IMR-90 (cell line): Measurements from ENCODE around the gene PLAAT2.
"Not testable (repeated sequence)": the region's sequence is repeated elsewhere in the genome, so short reads cannot be mapped to it uniquely, and the experiment has no call there.

Source experiments
- BHLHE40 ChIP-seq: fragments of 150-350 bp; IDR thresholded peaks from 2 replicates; pipeline ENCODE4 v1.6.1; 2016; ENCODE audit warnings: mild to moderate bottlenecking, low read depth, low read length
- CEBPB ChIP-seq: IDR thresholded peaks from 2 replicates; pipeline ENCODE4 v1.6.1; 2012; ENCODE audit warnings: low read depth, low read length, improper control_type of control experiment
- CTCF ChIP-seq: conservative IDR thresholded peaks from 2 replicates; pipeline ENCODE4 v1.5.1; 2012; ENCODE audit warnings: mild to moderate bottlenecking, low read depth, low read length, improper control_type of control experiment
- MAZ ChIP-seq: IDR thresholded peaks from 2 replicates; pipeline ENCODE4 v1.6.1; 2012; ENCODE audit warnings: low read depth, mild to moderate bottlenecking, low read length, improper control_type of control experiment, moderate library complexity, borderline replicate concordance
- MXI1 ChIP-seq: IDR thresholded peaks from 2 replicates; pipeline ENCODE4 v1.6.1; 2012; ENCODE audit warnings: low read depth, mild to moderate bottlenecking, low read length, moderate library complexity, borderline replicate concordance
- POLR2A ChIP-seq: IDR thresholded peaks from 2 replicates; pipeline ENCODE4 v1.6.1; 2012; ENCODE audit warnings: mild to moderate bottlenecking, low read depth, low read length
- RAD21 ChIP-seq: IDR thresholded peaks from 2 replicates; pipeline ENCODE4 v1.6.1; 2012; ENCODE audit warnings: low read length, improper control_type of control experiment
- RCOR1 ChIP-seq: IDR thresholded peaks from 2 replicates; pipeline ENCODE4 v1.6.1; 2012; ENCODE audit warnings: mild to moderate bottlenecking, low read length, improper control_type of control experiment; ENCODE audit not compliant: insufficient replicate concordance
- RFX5 ChIP-seq: IDR thresholded peaks from 2 replicates; pipeline ENCODE4 v1.8.0; 2012; ENCODE audit warnings: low read depth, mild to moderate bottlenecking, low read length, moderate library complexity
- SMC3 ChIP-seq: fragments of 150-350 bp; IDR thresholded peaks from 2 replicates; pipeline ENCODE4 v1.6.1; 2016; ENCODE audit warnings: low read depth, mild to moderate bottlenecking, antibody characterized with exemption, low read length, moderate library complexity

GRCh38 chr11:63581224-63581623, 18.0 kb upstream of the PLAAT2 start:
- TF ChIP-seq MAZ, CTCF, BHLHE40, RFX5, RCOR1, POLR2A, RAD21, MXI1, CEBPB, SMC3: not testable (repeated sequence)
